Measurements from ENCODE around the gene SMIM45.
A peak's percentile ranks its signal among the peaks of the same experiment; 100 is the strongest.

Gene SMIM45

GRCh38 chr22:41963453-41964111, 11.6 kb downstream of the SMIM45 start:
- no peak for TF ChIP-seq CTCF (IDR thresholded peaks at IDR 0.05)
- POLR2A ChIA-PET: interaction anchor here (1.0 kb wide), 1 partner anchor 116 kb away, joined by 3 read pairs; no protein-coding TSS in a partner anchor
- H3K27me3 Mint-ChIP-seq: no peaks in the 10 kb centered on the region
- DNase-seq (no peak), ATAC-seq (ENCODE audit: low read depth) (no peak)
- H3K4me3 Mint-ChIP-seq: no peak overlapping the region
- intact Hi-C loops (cut with micrococcal nuclease): no loop called here
- H3K36me3 Mint-ChIP-seq (ENCODE audit: low read depth): no peaks in the 10 kb centered on the region
- H3K27ac Mint-ChIP-seq: no peak overlapping the region
- no peaks in the 10 kb centered on the region for H3K9me3 Mint-ChIP-seq
- CTCF ChIA-PET: interaction anchor here (0.6 kb wide), 1 partner anchor 8 kb away, joined by 6 read pairs; no protein-coding TSS in a partner anchor
- H3K4me1 Mint-ChIP-seq: peaks cover 9% of the 10 kb centered on the region

GRCh38 chr22:41964112-41964491, 12.2 kb downstream of the SMIM45 start:
- Mint-ChIP-seq H3K4me1 (peaks cover 9% of the 10 kb centered on the region), H3K4me3 (no peak overlapping the region), H3K27me3 (no peaks in the 10 kb centered on the region), H3K9me3 (no peaks in the 10 kb centered on the region), H3K27ac (no peak overlapping the region), H3K36me3 (ENCODE audit: low read depth) (no peaks in the 10 kb centered on the region)
- no peak for TF ChIP-seq CTCF (IDR thresholded peaks at IDR 0.05)
- POLR2A ChIA-PET: no interaction called here
- CTCF ChIA-PET: interaction anchor here (0.6 to 1.5 kb wide), 3 partner anchors 8 to 149 kb away, joined by 3 to 7 read pairs (median 6); no protein-coding TSS in a partner anchor
- DNase-seq: no peak
- ATAC-seq (ENCODE audit: low read depth): no peak
- intact Hi-C loops (cut with micrococcal nuclease): no loop called here

- ChIA-PET POLR2A (interaction anchor here (0.7 to 1.7 kb wide), 2 partner anchors 103 to 124 kb away, joined by 7 read pairs; partner anchors contain the start of gene NDUFA6), CTCF (interaction anchor here (0.6 to 3.1 kb wide), 7 partner anchors 125 to 479 kb away, joined by 3 to 24 read pairs (median 6); partner anchors contain the start of gene NDUFA6)
- H3K27me3 Mint-ChIP-seq: peaks cover 6% of the 10 kb centered on the region
- no peak for ATAC-seq (ENCODE audit: low read depth)
- H3K27ac Mint-ChIP-seq: no peak overlapping the region
- intact Hi-C loops (cut with micrococcal nuclease): loop anchor here (1.0 to 2.0 kb wide), 5 partner anchors 105 to 507 kb away; partner anchors contain the start of genes NAGA and NDUFA6
- H3K36me3 Mint-ChIP-seq (ENCODE audit: low read depth): no peaks in the 10 kb centered on the region
- H3K9me3 Mint-ChIP-seq: no peaks in the 10 kb centered on the region
- DNase-seq: no peak
- H3K4me1 Mint-ChIP-seq: no peaks in the 10 kb centered on the region
- no peak overlapping the region for H3K4me3 Mint-ChIP-seq
- no peak for TF ChIP-seq CTCF (IDR thresholded peaks at IDR 0.05)
Observed at GRCh38 chr22:41966225-41966606, 14.3 kb downstream of the SMIM45 start.

GRCh38 chr22:41966607-41967240, 14.8 kb downstream of the SMIM45 start:
- Mint-ChIP-seq H3K4me3 (no peak overlapping the region), H3K36me3 (ENCODE audit: low read depth) (no peaks in the 10 kb centered on the region), H3K27me3 (peaks cover 10% of the 10 kb centered on the region), H3K27ac (no peak overlapping the region), H3K9me3 (no peaks in the 10 kb centered on the region), H3K4me1 (no peaks in the 10 kb centered on the region)
- peak; percentile 89 for ATAC-seq (ENCODE audit: low read depth)
- ChIA-PET POLR2A (interaction anchor here (0.7 to 1.9 kb wide), 3 partner anchors 104 to 124 kb away, joined by 7 to 14 read pairs (median 11); partner anchors contain the start of genes NAGA, NDUFA6 and SMDT1), CTCF (interaction anchor here (0.6 to 3.1 kb wide), 8 partner anchors 110 to 477 kb away, joined by 3 to 24 read pairs (median 4); partner anchors contain the start of gene NDUFA6)
- no peak for DNase-seq
- intact Hi-C loops (cut with micrococcal nuclease): loop anchor here (1.0 to 2.0 kb wide), 5 partner anchors 104 to 507 kb away; partner anchors contain the start of genes NAGA and NDUFA6
- no peak for TF ChIP-seq CTCF (IDR thresholded peaks at IDR 0.05)

GRCh38 chr22:41968601-41969000, 16.7 kb downstream of the SMIM45 start:
- POLR2A ChIA-PET: interaction anchor here (0.6 to 1.9 kb wide), 2 partner anchors 109 to 110 kb away, joined by 12 to 14 read pairs; partner anchors contain the start of gene SMDT1
- H3K36me3 Mint-ChIP-seq (ENCODE audit: low read depth): no peaks in the 10 kb centered on the region

More at GRCh38 chr22:41968601-41969000, 16.7 kb downstream of the SMIM45 start:
- intact Hi-C loops (cut with micrococcal nuclease): no loop called here
- Mint-ChIP-seq H3K9me3 (no peaks in the 10 kb centered on the region), H3K4me3 (no peak overlapping the region), H3K27me3 (peaks cover 20% of the 10 kb centered on the region), H3K27ac (no peak overlapping the region), H3K4me1 (no peaks in the 10 kb centered on the region)
- DNase-seq: no peak
- TF ChIP-seq CTCF (IDR thresholded peaks at IDR 0.05): no peak
- no peak for ATAC-seq (ENCODE audit: low read depth)
- CTCF ChIA-PET: interaction anchor here (0.7 to 3.1 kb wide), 5 partner anchors 111 to 476 kb away, joined by 3 to 24 read pairs (median 5); partner anchors contain the start of genes NDUFA6 and SMDT1
